ENCODE measurements around the gene ROCK1.

DNA sequence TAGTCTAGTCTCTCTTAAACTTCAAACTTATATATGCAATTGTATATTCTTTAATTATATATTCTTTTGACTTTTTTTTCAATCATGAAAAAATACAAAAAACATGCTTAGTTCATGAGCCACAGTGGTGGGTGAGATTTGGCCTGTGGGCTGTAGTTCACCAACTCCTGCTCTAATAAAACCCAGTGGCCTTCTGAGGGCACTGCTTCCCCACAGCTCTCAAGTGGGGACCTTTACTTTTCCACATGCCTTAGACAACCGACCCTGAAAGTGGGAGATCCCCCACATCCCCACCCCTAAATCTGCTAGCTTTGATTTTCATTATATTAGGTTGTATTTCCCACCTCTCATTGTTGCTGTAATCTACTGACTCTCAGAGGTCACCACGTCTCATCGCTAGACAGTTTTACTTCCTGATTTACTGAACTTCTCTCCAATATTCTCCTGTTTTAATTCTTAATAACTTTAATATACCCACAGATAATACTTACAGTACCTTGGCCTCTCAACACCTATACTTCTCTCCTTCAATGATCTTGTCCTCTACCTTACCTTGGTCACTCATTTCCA, 57.3 kb downstream of the ROCK1 start:
- TF ChIP-seq RFX5 (IDR thresholded peaks at IDR 0.05; ENCODE audit: low read length) (no peak), POLR2AphosphoS5 (IDR thresholded peaks at IDR 0.05; ENCODE audit: low read depth, low read length) (no peak), EZH2phosphoT487 (IDR thresholded peaks at IDR 0.05; ENCODE audit: borderline replicate concordance, low read depth) (no peak), TEAD4 (IDR thresholded peaks at IDR 0.05; ENCODE audit: borderline replicate concordance, insufficient read depth) (no peak), EP300 (IDR thresholded peaks at IDR 0.05; ENCODE audit: borderline replicate concordance in 1 of 2, low read depth in 1 of 2, low read length in 1 of 2) (no peak), SMC3 (IDR thresholded peaks at IDR 0.05; ENCODE audit: low read depth, low read length) (no peak), USF1 (IDR thresholded peaks at IDR 0.05; ENCODE audit: borderline replicate concordance, low read depth) (no peak), MXI1 (IDR thresholded peaks at IDR 0.05; ENCODE audit: low read depth, low read length) (no peak), GABPA (IDR thresholded peaks at IDR 0.05; ENCODE audit: low read depth) (no peak)
- TF ChIP-seq, protein P1, sequence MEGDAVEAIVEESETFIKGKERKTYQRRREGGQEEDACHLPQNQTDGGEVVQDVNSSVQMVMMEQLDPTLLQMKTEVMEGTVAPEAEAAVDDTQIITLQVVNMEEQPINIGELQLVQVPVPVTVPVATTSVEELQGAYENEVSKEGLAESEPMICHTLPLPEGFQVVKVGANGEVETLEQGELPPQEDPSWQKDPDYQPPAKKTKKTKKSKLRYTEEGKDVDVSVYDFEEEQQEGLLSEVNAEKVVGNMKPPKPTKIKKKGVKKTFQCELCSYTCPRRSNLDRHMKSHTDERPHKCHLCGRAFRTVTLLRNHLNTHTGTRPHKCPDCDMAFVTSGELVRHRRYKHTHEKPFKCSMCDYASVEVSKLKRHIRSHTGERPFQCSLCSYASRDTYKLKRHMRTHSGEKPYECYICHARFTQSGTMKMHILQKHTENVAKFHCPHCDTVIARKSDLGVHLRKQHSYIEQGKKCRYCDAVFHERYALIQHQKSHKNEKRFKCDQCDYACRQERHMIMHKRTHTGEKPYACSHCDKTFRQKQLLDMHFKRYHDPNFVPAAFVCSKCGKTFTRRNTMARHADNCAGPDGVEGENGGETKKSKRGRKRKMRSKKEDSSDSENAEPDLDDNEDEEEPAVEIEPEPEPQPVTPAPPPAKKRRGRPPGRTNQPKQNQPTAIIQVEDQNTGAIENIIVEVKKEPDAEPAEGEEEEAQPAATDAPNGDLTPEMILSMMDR (IDR thresholded peaks at IDR 0.05): no peak
- TF ChIP-seq, protein P2, sequence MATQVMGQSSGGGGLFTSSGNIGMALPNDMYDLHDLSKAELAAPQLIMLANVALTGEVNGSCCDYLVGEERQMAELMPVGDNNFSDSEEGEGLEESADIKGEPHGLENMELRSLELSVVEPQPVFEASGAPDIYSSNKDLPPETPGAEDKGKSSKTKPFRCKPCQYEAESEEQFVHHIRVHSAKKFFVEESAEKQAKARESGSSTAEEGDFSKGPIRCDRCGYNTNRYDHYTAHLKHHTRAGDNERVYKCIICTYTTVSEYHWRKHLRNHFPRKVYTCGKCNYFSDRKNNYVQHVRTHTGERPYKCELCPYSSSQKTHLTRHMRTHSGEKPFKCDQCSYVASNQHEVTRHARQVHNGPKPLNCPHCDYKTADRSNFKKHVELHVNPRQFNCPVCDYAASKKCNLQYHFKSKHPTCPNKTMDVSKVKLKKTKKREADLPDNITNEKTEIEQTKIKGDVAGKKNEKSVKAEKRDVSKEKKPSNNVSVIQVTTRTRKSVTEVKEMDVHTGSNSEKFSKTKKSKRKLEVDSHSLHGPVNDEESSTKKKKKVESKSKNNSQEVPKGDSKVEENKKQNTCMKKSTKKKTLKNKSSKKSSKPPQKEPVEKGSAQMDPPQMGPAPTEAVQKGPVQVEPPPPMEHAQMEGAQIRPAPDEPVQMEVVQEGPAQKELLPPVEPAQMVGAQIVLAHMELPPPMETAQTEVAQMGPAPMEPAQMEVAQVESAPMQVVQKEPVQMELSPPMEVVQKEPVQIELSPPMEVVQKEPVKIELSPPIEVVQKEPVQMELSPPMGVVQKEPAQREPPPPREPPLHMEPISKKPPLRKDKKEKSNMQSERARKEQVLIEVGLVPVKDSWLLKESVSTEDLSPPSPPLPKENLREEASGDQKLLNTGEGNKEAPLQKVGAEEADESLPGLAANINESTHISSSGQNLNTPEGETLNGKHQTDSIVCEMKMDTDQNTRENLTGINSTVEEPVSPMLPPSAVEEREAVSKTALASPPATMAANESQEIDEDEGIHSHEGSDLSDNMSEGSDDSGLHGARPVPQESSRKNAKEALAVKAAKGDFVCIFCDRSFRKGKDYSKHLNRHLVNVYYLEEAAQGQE (IDR thresholded peaks at IDR 0.05; ENCODE audit: low read depth, low read length): no peak
- TF ChIP-seq, protein P3, sequence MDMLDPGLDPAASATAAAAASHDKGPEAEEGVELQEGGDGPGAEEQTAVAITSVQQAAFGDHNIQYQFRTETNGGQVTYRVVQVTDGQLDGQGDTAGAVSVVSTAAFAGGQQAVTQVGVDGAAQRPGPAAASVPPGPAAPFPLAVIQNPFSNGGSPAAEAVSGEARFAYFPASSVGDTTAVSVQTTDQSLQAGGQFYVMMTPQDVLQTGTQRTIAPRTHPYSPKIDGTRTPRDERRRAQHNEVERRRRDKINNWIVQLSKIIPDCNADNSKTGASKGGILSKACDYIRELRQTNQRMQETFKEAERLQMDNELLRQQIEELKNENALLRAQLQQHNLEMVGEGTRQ (IDR thresholded peaks at IDR 0.05; ENCODE audit: borderline replicate concordance, low read depth, low read length): no peak
